Hepatocyte (in vitro differentiated cells): ENCODE measurements around the gene SORCS2. TPM values are rescaled to one million over a fixed set of nuclear protein-coding genes. Genes with fewer than 3 reads are reported as not detected.

ENCODE experiments used
- DNase-seq: peaks from one replicate; pipeline ENCODE4 v3.0.0-alpha.2; 2016; ENCODE audit warnings: low spot score
- H2AFZ ChIP-seq: fragments of 200-600 bp; sonication (generic); 2 replicates; pipeline ENCODE4 v1.6.0; 2016; ENCODE audit warnings: antibody characterized with exemption, mild to moderate bottlenecking
- H3K27ac ChIP-seq: fragments of 200-600 bp; sonication (generic); 2 replicates; pipeline ENCODE4 v1.5.1; 2016; ENCODE audit warnings: mild to moderate bottlenecking
- H3K27me3 ChIP-seq: fragments of 200-600 bp; sonication (generic); 2 replicates; pipeline ENCODE4 v1.6.1; 2016
- H3K36me3 ChIP-seq: fragments of 200-600 bp; sonication (generic); replicated peaks from 2 replicates; pipeline ENCODE4 v1.5.1; 2016; ENCODE audit warnings: low read depth; ENCODE audit not compliant: insufficient read depth
- H3K4me1 ChIP-seq: fragments of 200-600 bp; sonication (generic); 2 replicates; pipeline ENCODE4 v1.5.1; 2016; ENCODE audit warnings: mild to moderate bottlenecking, moderate library complexity; ENCODE audit not compliant: insufficient read depth
- H3K4me2 ChIP-seq: fragments of 200-600 bp; sonication (generic); 2 replicates; pipeline ENCODE4 v1.6.0; 2016
- H3K4me3 ChIP-seq: fragments of 200-600 bp; sonication (generic); 2 replicates; pipeline ENCODE4 v1.5.1; 2016; ENCODE audit warnings: mild to moderate bottlenecking
- H3K79me2 ChIP-seq: fragments of 200-600 bp; sonication (generic); 2 replicates; pipeline ENCODE4 v1.6.0; 2017; ENCODE audit warnings: mild to moderate bottlenecking
- H3K9me2 ChIP-seq: fragments of 200-600 bp; sonication (generic); replicated peaks from 2 replicates; pipeline ENCODE4 v1.6.0; 2017; ENCODE audit warnings: mild to moderate bottlenecking; ENCODE audit not compliant: insufficient read depth
- H3K9me3 ChIP-seq: fragments of 200-600 bp; sonication (generic); 2 replicates; pipeline ENCODE4 v1.5.1; 2016; ENCODE audit warnings: low read depth, mild to moderate bottlenecking
- H4K20me1 ChIP-seq: fragments of 200-600 bp; sonication (generic); 2 replicates; pipeline ENCODE4 v1.6.0; 2016; ENCODE audit warnings: mild to moderate bottlenecking; ENCODE audit not compliant: insufficient read depth, poor library complexity, severe bottlenecking
- EZH2 ChIP-seq: fragments of 200-600 bp; sonication (generic); IDR thresholded peaks from 2 replicates; pipeline ENCODE4 v1.6.1; 2016; ENCODE audit warnings: antibody characterized with exemption, mild to moderate bottlenecking, borderline replicate concordance
- EZH2phosphoT487 ChIP-seq: fragments of 200-600 bp; sonication (generic); IDR thresholded peaks from one replicate; pipeline ENCODE4 v1.6.1; 2018; ENCODE audit warnings: antibody characterized with exemption, mild to moderate bottlenecking, low read depth, moderate library complexity; ENCODE audit not compliant: unreplicated experiment, severe bottlenecking
- WGBS: methylation state at CpG from one replicate; pipeline ENCODE4 v1.1.6; 2016; ENCODE audit warnings: low lambda C conversion rate; ENCODE audit errors: missing lambda C conversion rate; 5-methylcytosine and 5-hydroxymethylcytosine counted together
- polyA plus RNA-seq: library from polyadenylated mRNA; unstranded; fragments of >200 nt; fragmentation: Nextera tagmentation; extraction: Ambion mirVana; gene quantifications from 2 replicates; pipeline ENCODE4 v1.2.1, GENCODE V29; 2016
- total RNA-seq: library from RNA; depleted of rRNA; stranded (reverse); fragments of >200 nt; gene quantifications from 2 replicates; pipeline ENCODE4 v1.2.3, GENCODE V29; 2014
- TF ChIP-seq, protein P1 (sequence below): fragments of 200-600 bp; sonication (generic); IDR thresholded peaks from 2 replicates; pipeline ENCODE4 v1.5.1; 2016; ENCODE audit warnings: antibody characterized with exemption, mild to moderate bottlenecking; ENCODE audit not compliant: poor library complexity

The SORCS2 gene
- total and polyA plus RNA-seq, 2 experiments from 2014 or later = 1.6 to 4.8 TPM

DNA sequence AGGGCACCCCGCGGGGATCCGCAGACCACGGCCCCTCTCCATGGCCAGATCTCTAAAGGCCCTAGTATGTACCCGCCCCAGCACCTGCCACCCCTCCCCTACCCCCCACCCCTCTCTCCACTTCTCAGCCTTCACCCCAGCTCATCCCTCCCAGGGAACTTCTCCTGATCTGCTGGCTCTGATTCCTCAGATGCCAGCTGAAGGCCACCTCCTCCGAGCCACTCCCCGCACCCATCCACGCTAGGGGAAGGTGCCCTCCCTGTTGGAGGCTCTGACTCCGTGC, 230.5 kb downstream of the SORCS2 start:
- no peak overlapping the region for H3K4me3 ChIP-seq
- H3K4me2 ChIP-seq = no peak overlapping the region
- no peak for DNase-seq
- H2AFZ ChIP-seq = no peak overlapping the region
- H3K9me2 ChIP-seq = no peaks in the 10 kb centered on the region
- no peak overlapping the region for H3K27ac ChIP-seq
- no peaks in the 10 kb centered on the region for H3K79me2 ChIP-seq
- no peaks in the 10 kb centered on the region for H4K20me1 ChIP-seq
- no peaks in the 10 kb centered on the region for H3K9me3 ChIP-seq
- TF ChIP-seq EZH2phosphoT487 (no peak), EZH2 (no peak)
- TF ChIP-seq, protein P1, sequence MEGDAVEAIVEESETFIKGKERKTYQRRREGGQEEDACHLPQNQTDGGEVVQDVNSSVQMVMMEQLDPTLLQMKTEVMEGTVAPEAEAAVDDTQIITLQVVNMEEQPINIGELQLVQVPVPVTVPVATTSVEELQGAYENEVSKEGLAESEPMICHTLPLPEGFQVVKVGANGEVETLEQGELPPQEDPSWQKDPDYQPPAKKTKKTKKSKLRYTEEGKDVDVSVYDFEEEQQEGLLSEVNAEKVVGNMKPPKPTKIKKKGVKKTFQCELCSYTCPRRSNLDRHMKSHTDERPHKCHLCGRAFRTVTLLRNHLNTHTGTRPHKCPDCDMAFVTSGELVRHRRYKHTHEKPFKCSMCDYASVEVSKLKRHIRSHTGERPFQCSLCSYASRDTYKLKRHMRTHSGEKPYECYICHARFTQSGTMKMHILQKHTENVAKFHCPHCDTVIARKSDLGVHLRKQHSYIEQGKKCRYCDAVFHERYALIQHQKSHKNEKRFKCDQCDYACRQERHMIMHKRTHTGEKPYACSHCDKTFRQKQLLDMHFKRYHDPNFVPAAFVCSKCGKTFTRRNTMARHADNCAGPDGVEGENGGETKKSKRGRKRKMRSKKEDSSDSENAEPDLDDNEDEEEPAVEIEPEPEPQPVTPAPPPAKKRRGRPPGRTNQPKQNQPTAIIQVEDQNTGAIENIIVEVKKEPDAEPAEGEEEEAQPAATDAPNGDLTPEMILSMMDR = no peak
- no peaks in the 10 kb centered on the region for H3K36me3 ChIP-seq
- no peaks in the 10 kb centered on the region for H3K4me1 ChIP-seq
- WGBS = 96% methylated on average over 6 of the region's 9 CpGs
- H3K27me3 ChIP-seq = no peaks in the 10 kb centered on the region

DNA sequence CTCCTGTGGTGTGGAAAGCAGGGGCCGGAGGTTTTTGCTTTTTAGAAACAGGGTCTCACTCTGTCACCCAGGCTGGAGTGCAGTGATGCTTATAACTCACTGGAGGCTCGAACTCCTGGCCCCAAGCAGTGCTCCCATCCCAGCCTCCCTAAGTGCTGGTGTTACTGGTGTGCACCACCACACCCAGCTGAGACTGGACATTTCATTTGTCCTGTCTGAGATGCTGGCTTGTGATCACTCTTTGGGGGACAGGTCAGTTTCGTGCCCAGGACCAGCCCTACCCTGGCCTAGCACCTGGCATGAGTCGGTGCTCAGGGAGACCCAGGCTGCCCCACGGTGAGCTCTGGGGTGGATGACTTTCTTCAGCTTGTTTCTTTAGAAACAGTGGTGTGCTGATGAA, 231.1 kb downstream of the SORCS2 start:
- no peaks in the 10 kb centered on the region for H3K9me3 ChIP-seq
- no peak overlapping the region for H3K4me3 ChIP-seq
- no peak overlapping the region for H3K4me2 ChIP-seq
- no peaks in the 10 kb centered on the region for H3K9me2 ChIP-seq
- TF ChIP-seq, protein P1 = no peak
- TF ChIP-seq EZH2phosphoT487 (no peak), EZH2 (no peak)
- H3K4me1 ChIP-seq = no peaks in the 10 kb centered on the region
- WGBS = 96% methylated on average over 5 of the region's 5 CpGs
- H2AFZ ChIP-seq = no peak overlapping the region
- DNase-seq = no peak
- no peaks in the 10 kb centered on the region for H3K79me2 ChIP-seq
- H4K20me1 ChIP-seq = no peaks in the 10 kb centered on the region
- no peaks in the 10 kb centered on the region for H3K36me3 ChIP-seq
- H3K27ac ChIP-seq = no peak overlapping the region
- no peaks in the 10 kb centered on the region for H3K27me3 ChIP-seq

DNA sequence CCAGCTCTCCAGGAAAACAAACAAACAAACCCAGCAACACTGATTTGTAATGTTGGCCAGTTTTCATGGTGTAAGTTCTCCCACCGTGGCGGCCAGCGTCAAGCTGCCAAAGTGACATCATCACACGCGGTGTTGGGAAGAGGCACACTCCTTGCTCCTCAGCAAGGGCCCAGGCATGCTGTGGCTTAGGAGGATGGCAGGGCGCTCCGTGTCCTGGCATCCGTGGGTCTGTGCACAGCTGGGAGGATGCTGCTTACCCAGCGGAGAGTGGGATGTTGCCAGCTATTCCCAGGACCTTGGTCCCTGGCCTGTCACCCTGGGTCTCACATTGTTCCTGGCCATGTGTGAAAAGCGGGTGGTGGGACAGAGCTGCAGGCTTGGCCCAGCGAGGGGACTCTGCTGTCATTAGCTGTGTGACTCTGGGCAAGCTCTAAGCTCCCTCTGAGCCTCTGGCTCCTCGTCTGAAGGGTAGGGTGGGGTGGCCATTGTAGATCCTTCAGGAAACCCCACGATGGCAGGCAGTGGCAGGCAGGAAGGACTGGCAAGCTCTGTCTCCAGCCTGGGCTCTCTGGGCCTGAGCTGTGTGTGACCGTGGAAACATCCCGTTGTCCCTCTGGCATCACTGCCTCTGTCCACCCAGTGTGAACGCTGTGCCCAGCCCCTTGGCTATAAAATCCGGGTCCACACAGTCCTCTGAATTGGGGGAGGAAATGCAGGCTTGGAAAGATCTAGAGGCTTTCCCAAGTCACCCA, 231.6 kb downstream of the SORCS2 start:
- Histone ChIP-seq H3K27ac (no peak overlapping the region), H3K79me2 (no peaks in the 10 kb centered on the region), H4K20me1 (no peaks in the 10 kb centered on the region), H3K27me3 (no peaks in the 10 kb centered on the region), H3K36me3 (no peaks in the 10 kb centered on the region), H3K4me3 (no peak overlapping the region), H2AFZ (no peak overlapping the region), H3K4me2 (no peak overlapping the region), H3K4me1 (no peaks in the 10 kb centered on the region), H3K9me2 (no peaks in the 10 kb centered on the region), H3K9me3 (no peaks in the 10 kb centered on the region)
- TF ChIP-seq EZH2phosphoT487 = no peak
- TF ChIP-seq, protein P1 = no peak
- no peak for TF ChIP-seq EZH2
- WGBS = 86% methylated on average over 17 of the region's 17 CpGs
- no peak for DNase-seq
